Measurements from ENCODE around the gene PAQR5.
"Not testable (repeated sequence)": the region's sequence is repeated elsewhere in the genome, so short reads cannot be mapped to it uniquely, and the experiment has no call there.

The PAQR5 gene

GRCh38 chr15:69316291-69316690, 17.6 kb downstream of the PAQR5 start:
- no peak for DNase-seq (ENCODE audit: low read depth)

DNA sequence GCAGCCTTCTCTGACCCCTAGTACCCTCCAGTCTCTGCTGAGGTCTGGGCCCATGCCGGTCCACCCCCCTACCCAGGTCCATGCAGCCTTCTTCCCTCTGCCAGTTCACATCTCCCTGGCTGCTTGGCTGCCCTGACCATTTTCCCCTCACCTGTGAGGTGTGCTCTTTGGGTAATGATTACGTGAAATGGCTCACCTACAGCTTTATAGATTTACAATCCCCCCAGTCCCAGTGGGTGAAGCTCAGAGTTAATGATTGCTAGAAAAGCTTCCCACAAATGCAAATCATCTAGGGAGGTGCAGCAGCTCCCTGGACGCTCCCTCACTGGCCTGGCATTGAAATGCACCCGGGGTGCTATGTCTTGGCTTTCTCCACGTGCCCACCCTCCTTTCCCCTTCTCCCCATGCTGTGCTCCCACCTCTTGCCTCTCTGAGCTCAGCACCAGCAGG, 18.7 kb downstream of the PAQR5 start:
- no peak for DNase-seq (ENCODE audit: low read depth)

DNA sequence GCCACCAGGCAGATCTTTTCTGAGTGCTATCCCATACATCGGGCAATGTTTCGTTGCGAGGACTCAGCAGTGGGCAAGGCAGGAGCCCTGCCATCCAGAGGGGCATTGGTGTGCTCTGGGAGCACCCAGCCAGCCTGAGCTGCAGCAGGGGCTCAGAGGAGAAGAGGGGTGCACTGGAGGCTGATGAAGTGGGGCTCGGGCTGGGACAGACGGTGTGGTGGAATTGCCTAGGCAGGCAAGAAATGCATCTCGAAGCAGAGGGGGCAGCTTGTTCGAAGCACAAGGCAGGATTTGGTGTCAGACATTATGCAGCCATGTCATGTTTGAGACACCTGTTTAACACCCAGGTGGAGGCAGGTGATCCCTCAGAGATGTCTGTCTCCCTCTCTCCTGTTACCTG, 19.3 kb downstream of the PAQR5 start:
- no peak for DNase-seq (ENCODE audit: low read depth)

DNA sequence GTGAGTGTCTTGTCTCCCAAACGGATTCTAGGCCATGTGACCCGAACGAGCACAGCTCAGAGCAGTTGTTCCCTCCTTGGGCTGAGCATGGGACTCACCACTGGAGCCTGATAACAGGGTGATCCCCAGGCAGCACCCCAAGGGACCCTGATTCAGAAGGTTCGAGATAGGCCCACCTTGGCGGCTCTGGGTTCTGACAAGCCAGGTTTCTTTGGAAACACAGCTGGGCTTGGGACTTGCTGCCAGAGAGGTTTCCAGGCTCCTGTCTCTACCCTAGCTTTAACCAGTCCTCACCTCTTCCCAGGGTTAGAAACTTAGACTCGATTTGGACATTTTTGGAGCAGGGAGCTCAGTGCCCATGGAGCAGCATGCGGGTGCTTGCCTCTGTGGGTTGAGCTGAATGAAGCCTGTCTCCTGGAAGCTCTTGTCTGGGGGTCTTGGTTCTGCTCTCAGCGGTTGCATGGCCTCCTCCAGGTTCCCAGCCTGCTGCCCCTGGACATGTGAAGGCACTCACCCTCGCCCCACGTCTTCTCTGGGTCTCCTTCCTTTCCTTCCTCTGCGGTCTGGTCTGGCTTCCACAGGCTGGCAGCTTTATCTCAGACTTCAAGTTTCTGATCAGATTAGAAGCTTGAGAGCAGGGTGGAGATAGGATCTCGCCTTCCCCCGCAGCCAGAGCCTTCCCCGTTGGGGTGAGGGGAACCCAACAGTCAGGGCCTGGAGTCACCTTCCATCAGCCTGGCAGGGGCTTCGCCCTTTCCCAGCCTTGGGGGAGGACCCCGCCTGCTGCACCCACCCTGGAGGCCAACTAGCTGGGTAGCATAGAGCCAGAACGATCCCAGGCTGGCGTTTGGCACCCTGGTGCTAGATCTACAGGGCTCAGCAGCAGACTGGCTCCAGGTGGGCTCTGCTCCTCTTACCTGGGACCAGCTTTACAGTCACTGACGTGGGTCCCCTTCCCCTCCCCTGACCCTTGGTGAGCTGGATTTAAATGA, 21.0 kb downstream of the PAQR5 start:
- no peak for DNase-seq (ENCODE audit: low read depth)

DNA sequence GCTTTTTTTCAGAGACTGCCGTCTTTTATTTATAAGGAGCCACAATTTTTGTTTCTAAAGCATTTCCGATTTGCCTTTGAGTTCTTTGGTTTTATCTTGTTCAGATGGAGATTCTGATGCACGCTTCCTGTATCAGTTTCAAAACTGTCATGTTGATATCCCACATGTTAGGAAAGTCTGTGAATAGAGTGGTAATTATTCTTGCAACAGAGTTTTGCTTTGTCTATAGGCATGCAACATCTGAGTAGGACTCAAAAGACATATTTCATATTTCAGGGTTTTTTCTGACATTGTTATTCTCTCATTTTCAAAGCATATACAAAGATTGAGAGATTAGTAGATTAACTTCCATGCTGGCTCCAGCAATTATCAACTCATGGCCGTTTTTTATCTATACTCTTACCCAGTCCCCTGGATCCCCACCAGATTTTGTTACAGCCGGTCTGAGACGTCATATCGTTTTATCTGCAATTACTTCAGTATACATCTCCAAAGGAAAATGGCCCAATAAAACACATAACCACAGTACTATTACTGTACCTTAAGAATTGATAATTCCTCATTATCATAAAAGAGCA, 22.4 kb downstream of the PAQR5 start:
- DNase-seq (ENCODE audit: low read depth) = peak; percentile 21

GRCh38 chr15:69323893-69324430, 25.2 kb downstream of the PAQR5 start:
- DNase-seq (ENCODE audit: low read depth) = no peak

DNA sequence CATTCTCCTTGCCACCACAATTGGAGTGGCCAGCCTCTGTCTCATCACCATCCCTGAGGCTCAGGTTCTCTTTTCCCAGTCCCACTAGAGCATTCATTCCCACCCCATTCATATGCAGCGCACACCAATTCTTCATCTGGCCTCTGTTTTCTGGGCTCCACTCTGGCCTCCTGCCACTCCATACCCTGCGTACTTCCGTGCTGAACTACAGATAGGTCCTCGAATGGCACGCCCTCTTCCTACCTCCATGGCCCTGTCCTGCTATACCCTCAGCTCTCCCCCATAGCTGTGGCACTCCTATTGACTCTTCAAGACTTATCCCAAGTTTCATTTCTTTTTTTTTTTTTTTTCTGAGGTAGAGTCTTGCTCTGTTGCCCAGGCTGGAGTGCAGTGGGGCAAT, 25.9 kb downstream of the PAQR5 start:
- no peak for DNase-seq (ENCODE audit: low read depth)

- no peak for DNase-seq (ENCODE audit: low read depth)
Observed at GRCh38 chr15:69325456-69325971, 26.8 kb downstream of the PAQR5 start.

DNA sequence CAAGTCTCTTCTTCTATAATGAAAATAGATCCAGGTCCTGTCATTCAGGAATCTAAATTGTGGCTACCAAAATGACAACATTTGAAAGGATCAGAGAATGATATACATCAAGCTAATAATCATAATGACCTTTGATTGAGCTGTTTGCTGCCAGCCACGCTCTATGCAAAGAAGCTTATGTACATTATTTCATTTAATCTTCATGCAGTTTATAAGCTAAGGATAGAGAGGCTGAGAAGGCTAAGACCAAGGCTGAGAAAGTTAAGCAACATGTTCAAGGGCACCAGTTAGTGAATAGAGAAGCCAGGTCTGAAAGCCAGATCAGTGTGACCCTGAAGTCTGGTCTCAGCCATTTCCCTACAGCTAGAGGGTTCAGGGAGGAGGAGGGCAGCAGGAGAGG, 29.4 kb downstream of the PAQR5 start:
- DNase-seq (ENCODE audit: low read depth) = no peak

- no peak for DNase-seq (ENCODE audit: low read depth)
Observed at GRCh38 chr15:69328739-69329138, 30.0 kb downstream of the PAQR5 start.

- peak; percentile 49 for DNase-seq (ENCODE audit: low read depth)
Observed at GRCh38 chr15:69337138-69337537, 38.4 kb downstream of the PAQR5 start.

DNA sequence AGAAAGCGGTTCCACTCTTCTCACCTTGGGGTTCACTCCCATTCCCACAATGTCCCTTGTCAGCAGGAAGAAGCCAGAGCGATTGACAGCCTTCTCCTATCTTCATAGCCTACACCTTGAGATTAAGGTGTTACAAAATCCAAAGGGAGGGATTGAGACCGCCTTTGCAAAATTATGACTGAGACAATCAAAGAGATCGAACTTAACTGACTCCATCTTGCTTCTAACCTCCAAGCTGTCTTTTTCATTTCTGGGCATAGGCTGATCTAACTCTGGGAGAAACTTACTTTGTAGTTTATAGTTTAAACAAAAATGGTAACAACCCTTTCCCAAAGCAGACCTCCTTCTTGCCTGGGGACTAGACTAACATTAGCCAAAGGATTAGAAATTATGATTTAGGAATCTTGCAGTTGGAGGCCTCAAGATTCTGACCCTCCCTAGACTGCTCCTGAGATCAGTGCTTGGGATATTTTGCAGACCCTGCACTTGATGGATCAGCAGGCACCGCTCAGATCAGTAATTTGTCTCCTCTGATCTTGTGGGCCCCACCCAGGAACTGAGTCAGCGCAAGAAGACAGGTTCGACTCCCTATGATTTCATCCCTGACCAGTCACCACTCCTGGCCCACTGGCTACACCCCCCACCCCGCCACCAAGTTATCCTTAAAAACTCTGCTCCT, 40.0 kb downstream of the PAQR5 start:
- DNase-seq (ENCODE audit: low read depth) = no peak

- DNase-seq (ENCODE audit: low read depth) = not testable (repeated sequence)
Observed at GRCh38 chr15:69339214-69339543, 40.5 kb downstream of the PAQR5 start.

DNA sequence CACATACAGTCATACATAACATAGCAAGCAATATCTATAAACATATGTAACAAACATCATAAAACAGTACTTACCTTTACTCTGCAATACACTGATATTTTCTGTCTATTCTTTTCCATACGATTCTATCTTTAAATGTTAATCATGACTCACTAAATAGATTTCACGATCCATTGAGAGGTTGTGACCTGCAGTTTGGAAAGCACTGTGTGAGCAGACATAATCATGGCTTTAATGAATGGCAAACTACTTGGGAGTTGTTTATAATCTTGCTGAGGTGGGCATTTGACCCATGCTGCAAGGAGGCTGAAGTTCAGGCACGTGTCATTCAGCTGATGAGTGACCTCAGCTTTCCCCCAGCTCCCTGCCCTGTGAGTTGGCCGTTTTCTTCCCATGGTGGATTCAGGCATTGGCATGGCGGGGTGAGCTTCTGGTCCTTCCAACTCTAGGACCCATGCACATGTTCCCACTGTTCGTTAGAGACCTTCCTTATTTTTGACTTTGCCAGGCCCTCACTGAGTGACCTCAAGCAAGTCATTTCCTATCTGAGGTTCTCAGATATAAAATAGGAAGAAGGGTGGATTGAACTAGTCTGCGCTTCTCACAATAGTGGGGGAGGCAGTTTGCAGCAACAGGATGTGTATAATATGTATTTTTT, 41.7 kb downstream of the PAQR5 start:
- DNase-seq (ENCODE audit: low read depth) = no peak

DNA sequence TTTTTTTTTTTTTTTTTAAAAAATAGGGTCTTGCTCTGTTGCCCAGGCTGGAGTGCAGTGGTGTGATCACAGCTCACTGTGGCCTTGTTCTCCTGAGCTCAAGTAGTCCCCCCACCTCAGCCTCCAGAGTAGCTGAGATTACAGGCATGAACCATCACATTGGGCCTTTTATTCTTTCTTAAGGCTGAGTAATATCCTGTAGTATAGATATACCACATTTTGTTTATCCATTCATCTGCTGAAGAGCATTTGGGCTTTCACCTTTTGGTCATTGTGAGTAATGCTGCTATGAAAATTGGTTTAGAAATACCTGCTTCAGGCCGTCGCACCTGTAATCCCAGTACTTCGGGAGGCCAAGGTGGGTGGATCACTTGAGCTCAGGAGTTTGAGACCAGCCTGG, 42.6 kb downstream of the PAQR5 start:
- no peak for DNase-seq (ENCODE audit: low read depth)

DNA sequence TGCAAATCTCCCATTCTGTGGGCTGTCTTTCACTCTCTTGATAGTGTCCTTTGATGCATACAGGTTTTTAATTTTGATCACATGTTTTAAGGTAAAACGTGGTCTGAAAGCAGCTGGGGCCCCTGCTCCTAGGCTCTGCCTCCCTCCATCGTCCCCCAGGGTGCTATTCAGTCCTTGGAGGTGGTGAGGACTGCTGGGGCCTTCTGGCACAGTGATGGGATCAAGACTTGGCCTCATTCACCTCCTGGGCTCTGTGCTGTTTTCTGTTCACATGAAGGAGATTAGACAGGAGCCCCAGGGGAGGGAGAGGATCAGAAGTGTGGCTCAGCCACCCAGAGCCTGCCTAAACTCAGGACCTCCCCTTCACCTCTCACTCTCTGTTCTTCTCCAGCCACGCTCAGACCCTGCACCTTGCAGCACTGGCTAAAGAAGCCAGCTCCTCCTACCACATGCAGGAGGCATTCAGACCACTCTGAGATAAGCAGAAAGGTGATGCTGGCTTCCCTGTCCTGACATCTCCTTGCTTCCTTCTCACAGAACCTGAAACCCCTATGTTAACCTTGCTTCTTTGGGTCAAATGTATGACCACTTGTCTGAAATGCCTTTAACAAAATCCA, 43.9 kb downstream of the PAQR5 start:
- DNase-seq (ENCODE audit: low read depth) = no peak

DNA sequence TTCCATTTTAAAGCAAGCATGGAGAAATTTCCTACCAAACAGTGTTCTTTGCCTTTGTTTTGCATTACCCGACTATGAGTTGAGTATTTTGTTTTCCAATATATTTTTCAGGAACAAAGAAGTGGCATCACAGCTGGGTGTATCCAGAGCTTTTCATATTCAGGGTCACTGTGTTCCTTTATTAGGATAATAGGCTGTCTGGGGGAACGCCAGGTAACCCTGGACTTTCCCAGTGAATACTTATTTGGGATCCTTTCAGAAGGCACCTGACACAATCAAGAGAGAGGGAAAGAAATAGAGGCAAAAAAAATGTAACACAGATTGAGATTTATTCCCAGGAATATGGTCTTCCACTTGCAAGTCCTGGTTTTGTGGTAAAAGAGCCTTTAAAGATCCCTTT, 44.4 kb downstream of the PAQR5 start:
- no peak for DNase-seq (ENCODE audit: low read depth)

DNA sequence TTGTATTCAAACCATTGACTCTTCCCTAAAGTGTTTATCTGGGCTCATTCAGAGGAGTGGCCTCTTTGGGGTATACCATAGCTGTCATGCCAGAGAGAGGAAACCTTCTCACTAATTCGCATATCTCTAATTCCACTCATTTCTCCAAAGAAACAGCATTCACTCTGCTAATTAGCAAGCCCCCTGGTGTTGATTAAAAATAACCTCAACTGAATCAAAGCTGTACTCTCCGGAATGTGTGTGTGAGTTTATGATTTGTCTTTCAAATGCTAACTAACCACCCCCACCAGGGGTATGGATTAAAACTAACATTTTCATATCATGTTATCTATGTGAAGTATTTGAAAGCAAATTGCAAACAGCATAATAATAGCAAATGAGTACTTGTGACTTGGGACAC, 45.5 kb downstream of the PAQR5 start:
- no peak for DNase-seq (ENCODE audit: low read depth)

GRCh38 chr15:69346112-69346511, 47.4 kb downstream of the PAQR5 start:
- DNase-seq (ENCODE audit: low read depth) = peak; percentile 18

DNA sequence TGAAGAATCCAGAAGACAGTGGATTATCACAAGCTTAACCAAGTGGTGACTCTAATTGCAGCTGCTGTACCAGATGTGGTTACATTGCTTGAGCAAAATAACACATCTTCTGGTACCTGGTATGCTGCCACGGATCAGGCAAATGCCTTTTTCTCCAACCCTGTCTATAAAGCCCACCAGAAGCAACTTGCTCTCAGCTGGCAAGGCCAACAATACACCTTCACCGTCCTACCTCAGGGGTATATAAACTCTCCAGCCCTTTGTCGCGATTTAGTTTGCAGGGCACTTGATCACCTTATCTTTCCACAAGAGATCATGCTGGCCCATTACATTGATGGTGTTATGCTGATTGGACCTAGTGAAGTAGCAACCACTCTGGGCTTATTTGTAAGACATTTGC, 52.6 kb downstream of the PAQR5 start:
- no peak for DNase-seq (ENCODE audit: low read depth)

DNA sequence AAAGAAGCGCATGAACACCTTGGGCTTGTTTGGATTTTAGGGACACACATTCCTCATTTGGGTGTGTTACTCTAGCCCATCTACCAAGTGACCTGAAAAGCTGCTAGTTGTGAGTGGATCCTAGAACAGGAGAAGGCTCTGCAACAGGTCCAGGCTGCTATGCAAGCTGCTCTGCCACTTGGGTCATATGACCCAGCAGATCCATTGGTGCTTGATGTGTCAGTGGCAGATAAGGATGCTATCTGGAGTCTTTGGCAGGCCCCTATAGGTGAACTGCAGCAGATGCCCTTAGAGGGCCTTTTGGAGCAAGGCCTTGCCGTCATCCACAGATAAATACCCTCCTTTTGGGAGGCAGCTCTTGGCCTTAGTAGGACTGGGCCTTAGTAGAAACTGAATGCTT, 53.2 kb downstream of the PAQR5 start:
- no peak for DNase-seq (ENCODE audit: low read depth)
